Measurements from ENCODE around the gene MYO3B.

The MYO3B gene

GRCh38 chr2:170201275-170201674 lies 23.3 kb downstream of the MYO3B start:
- Histone ChIP-seq H3K36me3 (ENCODE audit: insufficient read depth, low read length) (no peaks in the 10 kb centered on the region), H3K9ac (ENCODE audit: insufficient read length) (no peak overlapping the region), H3K4me3 (no peak overlapping the region), H3K9me3 (ENCODE audit: low read depth, low read length) (no peaks in the 10 kb centered on the region), H3K27ac (no peak overlapping the region)
- TF ChIP-seq EZH2 (IDR thresholded peaks at IDR 0.05) = no peak
- no peak for TF ChIP-seq FOXP2 (optimal IDR thresholded peaks at IDR 0.05; ENCODE audit: control extremely low read depth, extremely low read length, insufficient read depth)
- TF ChIP-seq POLR2AphosphoS5 (IDR thresholded peaks at IDR 0.05; ENCODE audit: borderline replicate concordance, low read depth, low read length) = no peak
- no peak for DNase-seq (ENCODE audit: low read depth, low spot score)

DNA sequence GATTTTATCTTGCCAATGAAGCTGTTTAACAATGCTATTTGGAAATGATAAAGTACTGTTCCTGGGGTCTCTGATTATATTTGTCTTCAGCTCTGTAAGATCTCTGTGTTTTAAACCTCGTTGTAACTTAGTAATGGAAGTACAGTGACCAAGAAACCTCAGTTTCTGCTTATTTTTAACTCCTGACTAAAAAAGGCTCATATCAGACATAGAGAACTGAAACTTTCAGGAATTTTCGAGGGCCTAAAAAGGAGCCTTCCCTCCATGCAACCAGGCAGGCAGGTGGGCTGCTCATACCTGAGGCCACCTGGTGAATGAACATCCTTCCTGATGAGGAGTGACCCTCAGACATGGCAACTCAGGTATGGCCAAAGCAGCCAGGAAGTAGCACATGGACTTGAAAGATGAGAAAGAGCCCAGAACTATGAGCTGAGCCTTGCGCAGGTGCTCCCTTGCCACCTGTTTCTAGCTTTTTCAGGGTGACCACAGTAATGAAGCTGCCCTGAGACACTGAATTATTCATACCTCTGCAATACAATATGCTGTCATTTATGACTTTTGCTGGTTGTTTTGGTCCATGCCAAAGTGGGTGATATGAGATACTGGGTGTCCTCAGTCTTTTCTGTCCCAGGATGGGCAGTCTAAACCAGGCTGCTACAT lies 23.9 kb downstream of the MYO3B start:
- Histone ChIP-seq H3K36me3 (ENCODE audit: insufficient read depth, low read length) (no peaks in the 10 kb centered on the region), H3K27ac (no peak overlapping the region), H3K4me3 (no peak overlapping the region), H3K9me3 (ENCODE audit: low read depth, low read length) (no peaks in the 10 kb centered on the region), H3K9ac (ENCODE audit: insufficient read length) (no peak overlapping the region)
- DNase-seq (ENCODE audit: low read depth, low spot score) = no peak
- TF ChIP-seq FOXP2 (optimal IDR thresholded peaks at IDR 0.05; ENCODE audit: control extremely low read depth, extremely low read length, insufficient read depth) = no peak
- TF ChIP-seq POLR2AphosphoS5 (IDR thresholded peaks at IDR 0.05; ENCODE audit: borderline replicate concordance, low read depth, low read length) = no peak
- TF ChIP-seq EZH2 (IDR thresholded peaks at IDR 0.05) = no peak

- no peak for DNase-seq (ENCODE audit: low read depth, low spot score)
- TF ChIP-seq POLR2AphosphoS5 (IDR thresholded peaks at IDR 0.05; ENCODE audit: borderline replicate concordance, low read depth, low read length) = no peak
- TF ChIP-seq EZH2 (IDR thresholded peaks at IDR 0.05) = no peak
- TF ChIP-seq FOXP2 (optimal IDR thresholded peaks at IDR 0.05; ENCODE audit: control extremely low read depth, extremely low read length, insufficient read depth) = no peak
- Histone ChIP-seq H3K9me3 (ENCODE audit: low read depth, low read length) (no peaks in the 10 kb centered on the region), H3K9ac (ENCODE audit: insufficient read length) (no peak overlapping the region), H3K4me3 (no peak overlapping the region), H3K27ac (no peak overlapping the region), H3K36me3 (ENCODE audit: insufficient read depth, low read length) (no peaks in the 10 kb centered on the region)
These were observed 24.5 kb downstream of the MYO3B start for GRCh38 chr2:170202437-170202836.

DNA sequence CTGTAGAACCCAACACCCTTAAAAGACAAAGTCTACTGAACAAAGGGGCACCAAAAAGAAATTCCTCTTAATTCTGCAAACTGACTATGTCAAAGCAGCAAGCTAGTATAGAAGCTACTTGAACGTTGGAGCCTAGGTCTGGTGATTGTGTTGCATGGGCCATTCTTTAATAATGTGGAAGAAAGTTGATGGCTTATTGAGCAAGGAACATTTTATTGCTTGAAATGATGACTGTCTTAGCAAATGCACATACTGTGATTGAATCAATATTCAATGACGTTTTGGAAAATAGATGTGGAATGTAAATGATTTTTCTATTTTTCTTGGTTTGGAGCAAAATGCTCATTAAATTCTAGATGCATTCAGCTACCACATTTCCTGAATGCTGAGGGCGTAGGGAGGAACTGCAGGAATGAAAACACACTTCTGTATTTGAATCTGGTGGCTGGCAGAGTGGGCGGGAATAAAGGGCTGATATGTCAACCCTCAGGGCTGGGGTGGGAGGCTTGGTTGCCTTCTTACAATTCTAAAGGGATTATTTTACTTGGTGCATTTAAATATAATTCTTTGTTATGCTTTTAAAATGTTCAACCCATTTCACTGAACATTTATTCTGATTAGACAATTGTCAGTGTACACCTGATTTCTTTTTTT lies 26.5 kb downstream of the MYO3B start:
- Histone ChIP-seq H3K4me3 (no peak overlapping the region), H3K27ac (no peak overlapping the region), H3K36me3 (ENCODE audit: insufficient read depth, low read length) (no peaks in the 10 kb centered on the region), H3K9me3 (ENCODE audit: low read depth, low read length) (no peaks in the 10 kb centered on the region; the same call in 1 of the 2 replicates), H3K9ac (ENCODE audit: insufficient read length) (no peak overlapping the region)
- TF ChIP-seq POLR2AphosphoS5 (IDR thresholded peaks at IDR 0.05; ENCODE audit: borderline replicate concordance, low read depth, low read length) (no peak), EZH2 (IDR thresholded peaks at IDR 0.05) (no peak), FOXP2 (optimal IDR thresholded peaks at IDR 0.05; ENCODE audit: control extremely low read depth, extremely low read length, insufficient read depth) (no peak)
- no peak for DNase-seq (ENCODE audit: low read depth, low spot score)

- Histone ChIP-seq H3K4me3 (no peak overlapping the region), H3K36me3 (ENCODE audit: insufficient read depth, low read length) (no peaks in the 10 kb centered on the region), H3K9ac (ENCODE audit: insufficient read length) (no peak overlapping the region), H3K27ac (no peak overlapping the region), H3K9me3 (ENCODE audit: low read depth, low read length) (no peaks in the 10 kb centered on the region; the same call in 1 of the 2 replicates)
- DNase-seq (ENCODE audit: low read depth, low spot score) = no peak
- TF ChIP-seq EZH2 (IDR thresholded peaks at IDR 0.05) (no peak), FOXP2 (optimal IDR thresholded peaks at IDR 0.05; ENCODE audit: control extremely low read depth, extremely low read length, insufficient read depth) (no peak), POLR2AphosphoS5 (IDR thresholded peaks at IDR 0.05; ENCODE audit: borderline replicate concordance, low read depth, low read length) (no peak)
These were observed 28.3 kb downstream of the MYO3B start for GRCh38 chr2:170206246-170206645.

DNA sequence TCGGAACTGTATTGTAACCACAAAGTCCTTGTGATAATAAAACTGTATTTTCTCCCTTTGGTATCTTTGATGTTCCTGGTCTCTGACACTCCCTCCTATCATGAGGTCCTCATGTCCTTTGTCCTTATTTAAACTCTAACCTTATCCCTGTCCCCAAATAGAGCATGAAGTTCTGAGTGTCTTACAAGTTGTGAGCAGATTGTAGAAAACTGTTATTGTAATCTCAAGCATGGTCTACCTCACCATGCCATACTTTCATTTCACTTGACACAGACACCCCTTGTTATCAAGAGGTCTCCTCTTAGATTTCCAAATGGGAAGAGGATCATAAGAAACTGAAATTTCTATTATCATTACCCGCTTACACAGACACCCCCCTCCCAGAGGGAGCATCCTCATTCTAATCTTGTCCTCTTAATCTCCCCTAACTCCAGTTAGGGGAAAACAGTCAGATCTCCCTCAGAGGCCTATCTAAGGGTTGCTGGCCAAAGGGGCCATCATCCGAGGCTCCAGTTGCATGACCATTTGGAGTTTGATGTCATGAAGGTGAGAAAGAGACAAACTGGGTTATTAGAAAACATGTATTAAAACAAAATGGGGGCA lies 29.0 kb downstream of the MYO3B start:
- Histone ChIP-seq H3K36me3 (ENCODE audit: insufficient read depth, low read length) (no peaks in the 10 kb centered on the region), H3K9ac (ENCODE audit: insufficient read length) (no peak overlapping the region), H3K4me3 (no peak overlapping the region), H3K9me3 (ENCODE audit: low read depth, low read length) (no peaks in the 10 kb centered on the region; the same call in 1 of the 2 replicates), H3K27ac (no peak overlapping the region)
- TF ChIP-seq POLR2AphosphoS5 (IDR thresholded peaks at IDR 0.05; ENCODE audit: borderline replicate concordance, low read depth, low read length) = no peak
- TF ChIP-seq EZH2 (IDR thresholded peaks at IDR 0.05) = no peak
- no peak for TF ChIP-seq FOXP2 (optimal IDR thresholded peaks at IDR 0.05; ENCODE audit: control extremely low read depth, extremely low read length, insufficient read depth)
- DNase-seq (ENCODE audit: low read depth, low spot score) = no peak

GRCh38 chr2:170207901-170208300 lies 30.0 kb downstream of the MYO3B start:
- H3K9ac ChIP-seq (ENCODE audit: insufficient read length) = no peak overlapping the region
- TF ChIP-seq FOXP2 (optimal IDR thresholded peaks at IDR 0.05; ENCODE audit: control extremely low read depth, extremely low read length, insufficient read depth) = no peak
- no peak for TF ChIP-seq POLR2AphosphoS5 (IDR thresholded peaks at IDR 0.05; ENCODE audit: borderline replicate concordance, low read depth, low read length)
- TF ChIP-seq EZH2 (IDR thresholded peaks at IDR 0.05) = no peak
- H3K9me3 ChIP-seq (ENCODE audit: low read depth, low read length) = no peaks in the 10 kb centered on the region; the same call in 1 of the 2 replicates
- H3K4me3 ChIP-seq = no peak overlapping the region
- H3K36me3 ChIP-seq (ENCODE audit: insufficient read depth, low read length) = no peaks in the 10 kb centered on the region
- H3K27ac ChIP-seq = no peak overlapping the region
- no peak for DNase-seq (ENCODE audit: low read depth, low spot score)

DNA sequence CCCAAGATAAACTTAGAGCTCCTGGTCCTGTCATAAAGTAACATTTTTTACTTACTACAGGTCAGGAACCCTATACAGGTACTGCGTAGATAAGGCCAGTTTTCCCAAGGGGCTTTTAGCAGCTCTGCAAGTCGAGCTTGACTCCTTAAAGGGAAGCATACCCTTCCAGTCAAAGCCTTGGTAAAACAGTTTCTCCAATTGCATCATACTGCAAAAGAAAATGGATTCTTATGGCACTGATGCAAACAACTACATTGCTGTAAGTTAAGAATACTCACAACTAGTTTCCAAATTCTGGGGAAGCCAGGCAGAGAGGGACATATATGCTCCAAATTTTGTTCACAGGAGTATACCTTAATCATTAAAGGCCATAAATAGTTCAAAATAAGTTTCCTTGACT lies 31.0 kb downstream of the MYO3B start:
- no peaks in the 10 kb centered on the region for H3K36me3 ChIP-seq (ENCODE audit: insufficient read depth, low read length)
- TF ChIP-seq POLR2AphosphoS5 (IDR thresholded peaks at IDR 0.05; ENCODE audit: borderline replicate concordance, low read depth, low read length) (no peak), FOXP2 (optimal IDR thresholded peaks at IDR 0.05; ENCODE audit: control extremely low read depth, extremely low read length, insufficient read depth) (no peak), EZH2 (IDR thresholded peaks at IDR 0.05) (no peak)
- no peak overlapping the region for H3K4me3 ChIP-seq
- DNase-seq (ENCODE audit: low read depth, low spot score) = no peak
- no peak overlapping the region for H3K9ac ChIP-seq (ENCODE audit: insufficient read length)
- no peak overlapping the region for H3K27ac ChIP-seq
- no peaks in the 10 kb centered on the region; the same call in 1 of the 2 replicates for H3K9me3 ChIP-seq (ENCODE audit: low read depth, low read length)
